Measurements from ENCODE around the gene ZCCHC14.

GRCh38 chr16:87460936-87461335, 31.9 kb downstream of the ZCCHC14 start:
- TF ChIP-seq CTCF (IDR thresholded peaks at IDR 0.05): no peak
- no peak for TF ChIP-seq EZH2 (IDR thresholded peaks at IDR 0.05; ENCODE audit: borderline replicate concordance, insufficient read depth, low read depth, low read length, poor library complexity, severe bottlenecking)

All from B cell (primary cell).